IPS-18c (cell line): ENCODE measurements around the gene RNF212B.
A peak's percentile ranks its signal among the peaks of the same experiment; 100 is the strongest.
"Not testable (repeated sequence)": the region's sequence is repeated elsewhere in the genome, so short reads cannot be mapped to it uniquely, and the experiment has no call there.

Experiments used
- H3K4me3 ChIP-seq: 2 replicates; pipeline ENCODE4 v1.7.0; 2013; ENCODE audit warnings: low read depth, mild to moderate bottlenecking, low read length, moderate library complexity; ENCODE audit not compliant: insufficient read depth
- H3K9me3 ChIP-seq: one replicate; pipeline ENCODE4 v1.6.1; 2013; ENCODE audit warnings: mild to moderate bottlenecking, low read length, moderate library complexity; ENCODE audit not compliant: control insufficient read depth, insufficient read depth

Gene RNF212B

GRCh38 chr14:23232241-23232808 is 5.4 kb upstream of the RNF212B start:
- H3K9me3 ChIP-seq, H3K4me3 ChIP-seq: not testable (repeated sequence)

GRCh38 chr14:23240661-23241060 is 2.9 kb downstream of the RNF212B start:
- Histone ChIP-seq H3K4me3 (no peak overlapping the region), H3K9me3 (no peaks in the 10 kb centered on the region)

GRCh38 chr14:23241061-23241715 is 3.5 kb downstream of the RNF212B start:
- H3K9me3 ChIP-seq, H3K4me3 ChIP-seq: not testable (repeated sequence)

- H3K4me3 ChIP-seq: no peak overlapping the region
- no peaks in the 10 kb centered on the region for H3K9me3 ChIP-seq
These were observed 4.3 kb downstream of the RNF212B start for GRCh38 chr14:23242076-23242475.

GRCh38 chr14:23243066-23243465 is 5.3 kb downstream of the RNF212B start:
- no peak overlapping the region for H3K4me3 ChIP-seq
- peaks cover 3% of the 10 kb centered on the region for H3K9me3 ChIP-seq

- Histone ChIP-seq H3K9me3 (peaks cover 3% of the 10 kb centered on the region), H3K4me3 (no peak overlapping the region)
These were observed 7.5 kb downstream of the RNF212B start for GRCh38 chr14:23245282-23245681.

GRCh38 chr14:23248601-23249000 is 10.9 kb downstream of the RNF212B start:
- Histone ChIP-seq H3K4me3 (no peak overlapping the region), H3K9me3 (peaks cover 3% of the 10 kb centered on the region)

- Histone ChIP-seq H3K4me3 (no peak overlapping the region), H3K9me3 (peaks cover 3% of the 10 kb centered on the region)
These were observed 12.1 kb downstream of the RNF212B start for GRCh38 chr14:23249824-23250223.

- Histone ChIP-seq H3K4me3 (peak overlapping the region; percentile 21; the same call in 1 of the 2 replicates), H3K9me3 (peaks cover 3% of the 10 kb centered on the region)
These were observed 14.3 kb downstream of the RNF212B start for GRCh38 chr14:23252006-23252405.

GRCh38 chr14:23252420-23253333 is 14.9 kb downstream of the RNF212B start:
- peaks cover 3% of the 10 kb centered on the region for H3K9me3 ChIP-seq
- peak overlapping the region; percentile 21; the same call in 1 of the 2 replicates for H3K4me3 ChIP-seq

- H3K9me3 ChIP-seq: no peaks in the 10 kb centered on the region
- no peak overlapping the region for H3K4me3 ChIP-seq
These were observed 20.5 kb downstream of the RNF212B start for GRCh38 chr14:23258256-23258655.

GRCh38 chr14:23259426-23259825 is 21.7 kb downstream of the RNF212B start:
- Histone ChIP-seq H3K4me3 (no peak overlapping the region), H3K9me3 (no peaks in the 10 kb centered on the region)

- not testable (repeated sequence) for H3K4me3 ChIP-seq, H3K9me3 ChIP-seq
These were observed 23.1 kb downstream of the RNF212B start for GRCh38 chr14:23260849-23261248.

GRCh38 chr14:23269193-23269592 is 31.5 kb downstream of the RNF212B start:
- no peak overlapping the region for H3K4me3 ChIP-seq

GRCh38 chr14:23275412-23275811 is 37.7 kb downstream of the RNF212B start:
- Histone ChIP-seq H3K4me3 (no peak overlapping the region), H3K9me3 (no peaks in the 10 kb centered on the region)

More at GRCh38 chr14:23269193-23269592, 31.5 kb downstream of the RNF212B start:
- H3K9me3 ChIP-seq: no peaks in the 10 kb centered on the region

GRCh38 chr14:23277189-23277588 is 39.5 kb downstream of the RNF212B start:
- Histone ChIP-seq H3K4me3 (no peak overlapping the region), H3K9me3 (no peaks in the 10 kb centered on the region)

GRCh38 chr14:23277928-23278327 is 40.2 kb downstream of the RNF212B start:
- not testable (repeated sequence) for H3K4me3 ChIP-seq, H3K9me3 ChIP-seq

- Histone ChIP-seq H3K9me3 (no peaks in the 10 kb centered on the region), H3K4me3 (no peak overlapping the region)
These were observed 43.5 kb downstream of the RNF212B start for GRCh38 chr14:23281247-23281646.
